ENCODE results near the gene DSCAM. TPM values are rescaled to one million over a fixed set of nuclear protein-coding genes. Genes with fewer than 3 reads are reported as not detected.

DSCAM gene
- total RNA-seq, 2 donors from 2014 or later = 18.5 to 25.5 TPM

DNA sequence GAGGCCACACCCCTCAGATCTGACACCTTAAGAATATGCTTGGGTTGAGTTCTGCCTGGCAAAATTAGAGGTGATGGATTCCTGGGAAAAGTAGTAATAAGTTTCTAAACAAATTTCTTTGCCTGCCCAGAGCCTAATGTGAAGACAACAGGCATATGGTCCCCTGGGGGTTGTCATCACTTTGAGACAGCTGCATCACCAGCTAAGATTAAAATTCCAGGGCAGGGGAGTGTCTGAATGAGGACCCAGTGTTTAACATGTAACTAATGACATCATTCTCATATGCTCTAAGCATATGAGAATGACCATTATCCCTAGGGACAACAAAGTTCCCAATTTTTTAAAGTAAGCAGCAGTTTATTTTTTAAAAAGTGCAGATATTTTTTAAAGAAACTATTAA is 547.5 kb downstream of the DSCAM start:
- peaks cover 84% of the 10 kb centered on the region for H3K36me3 ChIP-seq (ENCODE audit: control insufficient read depth, insufficient read depth, low read length)
- H3K4me1 ChIP-seq (ENCODE audit: control insufficient read depth, insufficient read depth, low read length) = no peaks in the 10 kb centered on the region
- no peak overlapping the region for H3K27ac ChIP-seq (ENCODE audit: low read depth, low read length)
- TF ChIP-seq, protein P1, sequence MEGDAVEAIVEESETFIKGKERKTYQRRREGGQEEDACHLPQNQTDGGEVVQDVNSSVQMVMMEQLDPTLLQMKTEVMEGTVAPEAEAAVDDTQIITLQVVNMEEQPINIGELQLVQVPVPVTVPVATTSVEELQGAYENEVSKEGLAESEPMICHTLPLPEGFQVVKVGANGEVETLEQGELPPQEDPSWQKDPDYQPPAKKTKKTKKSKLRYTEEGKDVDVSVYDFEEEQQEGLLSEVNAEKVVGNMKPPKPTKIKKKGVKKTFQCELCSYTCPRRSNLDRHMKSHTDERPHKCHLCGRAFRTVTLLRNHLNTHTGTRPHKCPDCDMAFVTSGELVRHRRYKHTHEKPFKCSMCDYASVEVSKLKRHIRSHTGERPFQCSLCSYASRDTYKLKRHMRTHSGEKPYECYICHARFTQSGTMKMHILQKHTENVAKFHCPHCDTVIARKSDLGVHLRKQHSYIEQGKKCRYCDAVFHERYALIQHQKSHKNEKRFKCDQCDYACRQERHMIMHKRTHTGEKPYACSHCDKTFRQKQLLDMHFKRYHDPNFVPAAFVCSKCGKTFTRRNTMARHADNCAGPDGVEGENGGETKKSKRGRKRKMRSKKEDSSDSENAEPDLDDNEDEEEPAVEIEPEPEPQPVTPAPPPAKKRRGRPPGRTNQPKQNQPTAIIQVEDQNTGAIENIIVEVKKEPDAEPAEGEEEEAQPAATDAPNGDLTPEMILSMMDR (conservative IDR thresholded peaks at IDR 0.05) = no peak
- no peak overlapping the region for H3K4me3 ChIP-seq (ENCODE audit: low read length)
- H3K27me3 ChIP-seq (ENCODE audit: control insufficient read depth, insufficient read depth, low read length, poor library complexity, severe bottlenecking) = no peaks in the 10 kb centered on the region
- Mint-ChIP-seq H3K4me3 (no peak overlapping the region), H3K4me1 (no peaks in the 10 kb centered on the region), H3K9me3 (peaks cover 4% of the 10 kb centered on the region), H3K27me3 (ENCODE audit: insufficient read depth) (no peaks in the 10 kb centered on the region), H3K27ac (no peak overlapping the region), H3K36me3 (ENCODE audit: low read depth) (peaks cover 61% of the 10 kb centered on the region)
- H3K9ac ChIP-seq (ENCODE audit: extremely low read depth, low read length, poor library complexity, severe bottlenecking) = no peak overlapping the region
- no peak for DNase-seq
- H3K9me3 ChIP-seq (ENCODE audit: control insufficient read depth, low read length) = peaks cover 3% of the 10 kb centered on the region

DNA sequence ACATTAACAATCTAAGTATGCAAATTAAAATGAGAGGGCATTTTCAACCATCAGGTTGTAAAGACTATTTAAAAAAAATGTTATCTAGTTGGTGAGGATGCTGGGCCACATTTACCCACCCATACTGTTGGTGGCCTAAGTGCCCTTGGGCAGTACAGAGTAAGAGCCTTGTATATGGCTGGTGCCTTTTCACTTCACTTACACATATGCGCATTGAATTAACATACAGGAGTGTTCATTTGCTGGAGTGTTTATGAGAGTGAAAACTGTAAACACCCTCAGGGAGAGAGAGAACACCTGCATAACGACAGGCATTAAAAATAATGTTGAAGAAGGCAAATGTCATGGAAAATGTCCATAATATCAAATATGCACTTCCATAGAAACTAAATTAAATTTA is 552.6 kb downstream of the DSCAM start:
- Mint-ChIP-seq H3K9me3 (no peaks in the 10 kb centered on the region), H3K4me1 (peaks cover 4% of the 10 kb centered on the region), H3K4me3 (no peak overlapping the region), H3K36me3 (ENCODE audit: low read depth) (peaks cover 60% of the 10 kb centered on the region), H3K27ac (no peak overlapping the region), H3K27me3 (ENCODE audit: insufficient read depth) (no peaks in the 10 kb centered on the region)
- H3K9me3 ChIP-seq (ENCODE audit: control insufficient read depth, low read length) = no peaks in the 10 kb centered on the region
- peaks cover 83% of the 10 kb centered on the region for H3K36me3 ChIP-seq (ENCODE audit: control insufficient read depth, insufficient read depth, low read length)
- no peaks in the 10 kb centered on the region for H3K27me3 ChIP-seq (ENCODE audit: control insufficient read depth, insufficient read depth, low read length, poor library complexity, severe bottlenecking)
- no peaks in the 10 kb centered on the region for H3K4me1 ChIP-seq (ENCODE audit: control insufficient read depth, insufficient read depth, low read length)
- no peak for DNase-seq
- 90% methylated on average over 2 of the region's 2 CpGs; no CpG with 5 or more reads in 1 of the 2 experiments for WGBS, 2 experiments (ENCODE audit: insufficient coverage in 1 of 2, insufficient read length in 1 of 2)
- H3K9ac ChIP-seq (ENCODE audit: extremely low read depth, low read length, poor library complexity, severe bottlenecking) = no peak overlapping the region
- H3K27ac ChIP-seq (ENCODE audit: low read depth, low read length) = no peak overlapping the region
- TF ChIP-seq, protein P1 (conservative IDR thresholded peaks at IDR 0.05) = no peak
- no peak overlapping the region for H3K4me3 ChIP-seq (ENCODE audit: low read length)

DNA sequence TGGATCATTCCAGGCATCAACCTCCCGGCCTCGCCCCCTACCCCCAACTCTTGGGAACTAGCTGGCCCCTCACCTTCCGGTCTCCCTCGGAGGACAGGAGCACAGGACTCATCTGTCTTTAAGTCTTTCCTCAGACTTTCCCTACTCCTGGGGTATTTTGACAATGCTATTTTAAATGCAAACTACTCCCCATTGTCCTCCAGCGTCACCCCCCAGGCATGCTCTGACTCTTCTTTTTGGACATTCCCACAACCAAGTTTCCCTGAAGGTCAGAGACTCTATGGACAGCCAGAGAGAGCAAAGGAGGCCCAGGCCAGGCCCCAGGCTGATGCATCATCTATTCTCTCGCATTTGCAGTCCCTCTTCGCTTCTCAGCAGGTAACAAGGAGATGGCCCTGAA is 555.4 kb downstream of the DSCAM start:
- H3K4me1 ChIP-seq (ENCODE audit: control insufficient read depth, insufficient read depth, low read length) = no peaks in the 10 kb centered on the region
- H3K36me3 ChIP-seq (ENCODE audit: control insufficient read depth, insufficient read depth, low read length) = peaks cover 95% of the 10 kb centered on the region
- H3K9ac ChIP-seq (ENCODE audit: extremely low read depth, low read length, poor library complexity, severe bottlenecking) = no peak overlapping the region
- peaks cover 18% of the 10 kb centered on the region for H3K9me3 ChIP-seq (ENCODE audit: control insufficient read depth, low read length)
- no peak overlapping the region for H3K4me3 ChIP-seq (ENCODE audit: low read length)
- 40 to 71% methylated on average over 1 to 7 of the region's 7 CpGs for WGBS, 2 experiments (ENCODE audit: insufficient coverage in 1 of 2, insufficient read length in 1 of 2)
- no peak overlapping the region for H3K27ac ChIP-seq (ENCODE audit: low read depth, low read length)
- H3K4me1 Mint-ChIP-seq = peaks cover 4% of the 10 kb centered on the region
- H3K27me3 ChIP-seq (ENCODE audit: control insufficient read depth, insufficient read depth, low read length, poor library complexity, severe bottlenecking) = no peaks in the 10 kb centered on the region
- peak; percentile 59 for DNase-seq
- peaks cover 79% of the 10 kb centered on the region for H3K36me3 Mint-ChIP-seq (ENCODE audit: low read depth)
- no peak overlapping the region for H3K4me3 Mint-ChIP-seq
- H3K27me3 Mint-ChIP-seq (ENCODE audit: insufficient read depth) = no peaks in the 10 kb centered on the region
- no peak overlapping the region for H3K27ac Mint-ChIP-seq
- TF ChIP-seq, protein P1 (conservative IDR thresholded peaks at IDR 0.05) = no peak
- H3K9me3 Mint-ChIP-seq = peaks cover 4% of the 10 kb centered on the region

Measured in endodermal cell (in vitro differentiated cells).